HuH-7 (cell line): ENCODE data around the gene NMNAT3.

ENCODE experiments used
- DNase-seq: peaks from one replicate; pipeline ENCODE4 v3.0.0; 2011; ENCODE audit warnings: low spot score

NMNAT3 gene

DNA sequence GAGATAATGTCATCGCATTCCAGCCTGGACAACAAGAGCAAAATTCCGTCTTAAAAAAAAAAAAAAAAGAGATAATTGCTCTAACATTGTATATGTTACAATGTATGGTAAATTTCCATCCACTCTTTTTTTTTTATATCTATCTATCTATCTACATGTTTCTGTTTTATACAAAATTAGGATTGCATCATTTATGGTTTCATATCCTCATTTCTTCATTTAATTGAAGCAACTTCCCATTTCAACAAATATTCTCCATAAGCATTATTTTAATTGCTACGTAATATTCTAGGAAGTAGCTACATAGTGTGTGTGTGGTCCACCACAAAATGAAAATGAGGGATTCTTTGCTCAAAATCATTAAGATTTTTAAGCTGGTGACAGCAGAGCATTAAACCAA lies 156.6 kb downstream of the NMNAT3 start:
- DNase-seq, result no peak

DNA sequence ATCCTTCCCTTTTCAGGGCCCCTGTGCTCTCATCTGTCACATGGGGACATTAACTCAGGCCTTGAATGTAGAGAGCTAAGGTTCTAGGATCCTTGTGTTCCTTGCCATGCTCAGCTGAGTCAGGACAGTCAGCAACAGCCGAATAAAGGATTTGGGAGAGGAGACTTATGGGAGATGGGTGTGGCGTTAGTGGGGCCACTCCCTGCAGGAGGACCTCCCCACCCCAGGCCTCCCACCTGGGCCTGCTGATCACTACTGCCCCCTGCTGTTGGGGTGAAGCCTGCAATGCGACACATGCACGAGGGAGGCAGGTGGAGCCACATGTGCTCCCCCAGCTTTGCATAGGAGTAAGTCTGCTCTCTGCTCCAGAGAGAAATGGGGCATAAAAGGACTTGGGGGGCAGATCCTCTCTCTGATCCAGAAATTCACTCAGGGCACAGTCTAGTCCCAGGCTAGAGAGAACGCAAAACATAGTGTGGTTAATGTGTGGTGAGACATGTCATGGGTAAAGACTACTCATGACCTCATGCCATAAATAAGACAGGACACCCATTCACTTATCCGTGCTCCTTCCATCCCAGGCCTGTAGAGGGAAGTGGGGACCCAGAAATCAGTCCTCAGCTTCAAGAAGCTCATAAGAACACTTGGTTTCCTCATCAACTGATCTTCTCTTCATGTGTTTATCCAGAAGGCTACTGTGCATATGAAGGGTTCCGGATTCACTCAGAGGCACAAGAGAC lies 157.6 kb downstream of the NMNAT3 start:
- DNase-seq, result peak; percentile 57

DNA sequence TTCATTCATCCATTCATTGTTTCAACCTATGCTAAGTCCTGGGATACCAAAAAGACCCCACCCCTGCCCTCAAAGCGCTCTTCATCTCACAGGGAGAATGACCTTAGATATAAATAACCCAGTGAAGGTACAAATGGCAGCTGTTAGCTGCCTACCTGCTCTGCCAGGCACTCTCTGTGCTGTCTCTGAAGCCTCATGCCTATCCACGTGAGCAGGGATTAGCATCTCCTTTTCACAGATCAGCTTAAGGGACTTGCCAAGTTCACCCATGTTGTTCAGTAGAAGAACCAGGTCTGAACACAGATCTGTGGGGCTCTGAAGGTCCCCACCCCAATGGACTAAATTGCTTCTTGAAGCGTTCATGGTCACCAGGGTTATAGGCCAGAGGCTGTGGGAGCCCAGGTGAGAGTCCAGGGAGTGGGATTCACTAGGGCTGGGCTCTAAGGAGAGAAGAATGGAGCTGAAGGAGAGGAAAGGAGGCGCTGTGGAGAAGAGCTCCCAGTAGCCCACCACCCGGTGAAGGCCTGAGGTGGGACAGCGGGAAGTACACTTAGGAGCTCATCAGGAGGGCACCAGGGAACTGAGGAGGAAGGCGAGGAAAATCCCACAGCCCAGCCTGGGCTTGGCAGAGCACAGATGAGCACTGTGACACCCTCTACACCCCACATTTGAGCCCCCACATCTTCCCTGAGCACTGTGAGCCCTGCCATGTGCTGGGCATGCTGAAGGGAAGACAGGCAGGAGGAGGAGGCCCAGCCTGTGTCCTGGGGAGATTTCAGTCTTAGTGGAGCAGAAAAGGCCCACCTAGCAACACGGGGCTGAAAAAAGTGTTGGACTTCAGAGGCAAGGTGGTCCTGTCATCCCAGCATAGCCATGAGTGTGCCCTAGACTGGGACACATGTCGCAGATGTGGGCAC lies 158.6 kb downstream of the NMNAT3 start:
- DNase-seq, result no peak

DNA sequence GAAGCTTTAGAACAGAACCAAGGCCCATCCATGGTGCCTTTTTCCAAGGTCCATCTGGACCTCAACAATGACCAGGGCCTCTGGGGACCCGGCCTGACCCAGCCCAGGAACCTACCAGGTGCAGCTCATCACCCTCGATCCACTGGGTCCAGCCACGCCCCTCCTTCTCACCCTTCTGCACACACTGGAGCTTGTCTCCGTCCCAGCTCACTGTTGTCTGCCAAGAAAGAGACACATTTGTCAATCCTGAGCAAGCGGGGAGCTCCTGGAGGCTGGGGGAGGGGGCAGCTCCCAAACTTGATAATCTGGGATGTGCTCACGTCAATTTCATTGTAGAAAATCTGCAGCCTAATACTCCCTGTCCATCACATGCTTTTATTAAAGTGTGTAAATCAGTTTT lies 159.5 kb downstream of the NMNAT3 start:
- no peak for DNase-seq

DNA sequence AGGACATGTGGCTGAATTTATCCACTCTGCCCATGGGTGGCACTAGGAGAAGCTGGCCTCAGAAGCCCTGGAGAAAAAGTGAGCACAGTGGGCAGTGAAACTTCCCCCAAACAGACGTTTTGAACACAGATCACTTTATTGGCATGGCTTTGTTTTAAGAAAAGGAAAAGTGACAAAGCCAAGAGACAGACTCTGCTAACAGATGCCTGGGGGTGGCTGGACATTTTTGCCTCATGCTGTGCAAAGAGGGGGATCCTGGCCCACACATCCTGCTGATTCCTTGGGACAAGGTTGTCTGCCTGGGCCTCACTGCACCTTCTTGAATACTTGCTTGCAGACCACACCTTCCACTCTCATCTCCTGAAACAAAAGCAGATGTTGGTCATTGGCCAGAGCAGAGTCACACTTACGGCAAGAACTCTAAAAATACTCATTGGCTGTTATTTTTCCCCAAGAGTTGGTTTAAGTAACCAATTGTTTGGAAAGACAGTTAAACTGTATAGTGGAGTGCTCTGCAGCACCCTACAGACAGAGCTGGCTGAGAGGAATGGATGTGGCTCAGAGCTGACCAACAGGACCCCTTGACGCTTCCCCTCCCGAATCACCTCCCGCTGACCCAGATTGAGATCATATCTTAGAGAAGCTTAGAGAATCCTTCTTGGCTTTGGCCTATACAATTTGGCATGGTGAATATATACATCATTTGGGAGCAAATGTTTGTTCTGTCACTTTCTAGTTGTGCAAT lies 160.3 kb downstream of the NMNAT3 start:
- no peak for DNase-seq

DNA sequence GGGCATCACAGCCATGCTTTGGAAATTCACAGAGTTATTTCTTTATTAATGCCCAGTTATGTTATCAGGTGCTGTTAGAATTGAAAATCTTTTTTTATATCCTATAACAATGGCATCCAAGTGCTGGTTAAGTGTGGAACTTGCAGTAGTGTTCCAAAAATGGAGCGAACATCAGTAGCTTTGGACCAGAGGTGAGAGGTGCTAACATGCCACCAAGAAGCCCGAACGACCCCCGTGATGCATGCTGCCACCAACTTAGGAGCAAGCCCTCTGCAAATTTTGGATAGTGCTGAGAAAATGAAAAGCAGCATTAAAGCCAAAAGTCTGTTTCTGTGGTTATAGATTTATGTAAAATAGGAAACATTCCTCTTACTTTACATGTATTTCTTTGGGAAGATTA lies 163.0 kb downstream of the NMNAT3 start:
- no peak for DNase-seq
